GM18505 (cell line): ENCODE data around the gene FAM83F.

Source experiments
- ATAC-seq: cut with Tn5 transposase; IDR thresholded peaks from one replicate; pipeline ENCODE4 v1.9.1; 2021; ENCODE audit not compliant: unreplicated experiment
- POLR2A ChIP-seq: IDR thresholded peaks from 4 replicates; pipeline ENCODE4 v1.6.1; 2011; ENCODE audit warnings: borderline replicate concordance; ENCODE audit not compliant: insufficient read depth, insufficient read length; ENCODE audit errors: extremely low read depth

The FAM83F gene

DNA sequence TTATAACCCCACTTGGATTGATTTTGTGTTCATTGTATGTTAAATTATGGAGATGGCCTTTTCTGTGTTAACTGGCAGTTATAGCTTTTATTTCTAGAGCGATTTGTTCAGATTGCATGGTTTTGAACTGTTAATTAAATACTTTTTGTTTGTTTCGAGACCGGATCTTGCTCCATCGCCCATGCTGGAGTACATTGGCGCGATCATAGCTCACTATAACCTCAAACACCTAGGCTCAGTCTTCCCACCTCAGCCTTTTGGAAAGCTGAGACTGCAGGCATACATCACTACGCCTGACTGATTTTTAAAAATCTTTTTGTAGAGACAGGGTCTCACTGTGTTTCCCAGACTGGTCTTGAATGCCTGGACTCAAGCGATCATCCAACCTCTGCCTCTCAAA is 77.0 kb downstream of the FAM83F start:
- no peak for TF ChIP-seq POLR2A
- no peak for ATAC-seq

DNA sequence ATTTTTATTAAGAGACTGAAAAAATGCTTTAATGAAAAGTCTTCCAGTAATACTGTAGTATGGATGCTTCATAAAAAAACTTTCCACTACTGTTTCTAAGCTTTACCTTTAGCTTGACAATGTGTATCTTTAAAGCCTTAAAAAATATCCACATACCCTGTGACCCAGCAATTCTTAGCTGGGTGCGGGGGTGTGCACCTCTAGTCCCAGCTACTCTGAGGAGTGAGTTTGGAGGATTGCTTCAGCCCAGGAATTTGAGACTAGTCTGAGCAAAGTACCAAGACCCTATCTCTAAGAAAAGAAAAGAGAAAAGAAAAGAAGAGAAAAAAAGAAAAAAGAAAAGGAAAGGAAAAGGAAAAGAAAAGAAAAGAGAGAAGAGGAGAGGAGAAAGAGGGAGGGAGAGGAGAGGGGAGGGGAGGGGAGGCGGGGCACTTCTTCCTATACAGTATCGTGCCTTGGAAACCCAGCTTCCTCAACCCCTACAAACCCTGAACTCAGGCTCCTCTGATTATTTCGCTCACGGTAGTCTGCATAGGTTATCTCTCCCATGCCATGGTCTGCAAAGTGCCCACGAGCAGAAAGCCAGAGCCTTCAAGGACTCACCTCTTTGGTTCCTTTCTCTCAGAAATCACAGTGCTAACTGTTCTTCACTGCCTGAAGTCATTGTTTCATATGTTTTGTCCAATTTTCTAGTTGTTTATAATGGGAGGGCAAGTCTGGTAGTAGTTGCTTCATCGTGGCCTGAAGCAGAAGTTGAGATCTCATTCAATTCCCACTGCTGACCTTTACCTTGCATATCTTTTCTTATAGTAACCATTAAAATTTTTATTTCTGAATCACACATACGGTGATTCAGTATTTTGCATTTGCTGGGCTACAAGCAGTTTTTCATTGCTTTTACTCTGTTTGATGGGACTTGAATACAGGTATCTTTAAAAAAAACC is 82.2 kb downstream of the FAM83F start:
- no peak for ATAC-seq
- TF ChIP-seq POLR2A = no peak

DNA sequence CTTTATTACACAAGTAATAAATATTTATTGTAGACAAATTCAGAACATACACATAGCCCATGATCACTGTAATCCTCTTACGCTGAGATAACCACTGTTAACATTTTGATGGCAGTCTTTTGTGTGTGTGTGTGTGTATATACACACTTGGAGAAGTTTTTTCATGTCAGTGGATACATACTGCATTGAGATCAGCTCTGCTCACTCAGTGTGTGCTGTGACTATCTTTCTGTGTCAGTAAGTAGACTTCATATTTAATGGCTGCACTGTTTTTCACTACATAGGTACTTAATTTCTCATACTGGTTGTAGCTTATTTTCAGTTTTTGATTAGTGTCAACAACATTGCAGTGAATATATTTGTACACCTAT is 82.9 kb downstream of the FAM83F start:
- TF ChIP-seq POLR2A = no peak
- ATAC-seq = no peak

DNA sequence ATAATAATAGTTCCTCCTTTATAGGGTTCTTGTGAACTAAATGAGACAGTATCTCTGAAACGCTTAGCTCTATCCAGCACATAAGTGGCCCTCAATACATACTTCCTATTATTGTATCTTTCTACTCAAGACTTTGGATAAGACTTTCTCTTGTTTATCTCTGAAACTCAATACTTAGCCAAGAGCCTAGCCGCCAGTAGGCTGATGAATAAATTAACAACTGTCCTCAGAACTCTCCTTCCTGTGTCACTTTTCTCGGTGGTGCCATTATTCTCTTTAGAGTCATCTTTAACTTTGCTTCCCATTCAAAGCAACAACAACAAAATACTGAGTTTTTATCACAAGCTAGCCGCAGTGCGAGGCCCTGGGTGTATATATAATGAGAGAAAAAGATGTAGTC is 86.9 kb downstream of the FAM83F start:
- ATAC-seq = no peak
- no peak for TF ChIP-seq POLR2A

DNA sequence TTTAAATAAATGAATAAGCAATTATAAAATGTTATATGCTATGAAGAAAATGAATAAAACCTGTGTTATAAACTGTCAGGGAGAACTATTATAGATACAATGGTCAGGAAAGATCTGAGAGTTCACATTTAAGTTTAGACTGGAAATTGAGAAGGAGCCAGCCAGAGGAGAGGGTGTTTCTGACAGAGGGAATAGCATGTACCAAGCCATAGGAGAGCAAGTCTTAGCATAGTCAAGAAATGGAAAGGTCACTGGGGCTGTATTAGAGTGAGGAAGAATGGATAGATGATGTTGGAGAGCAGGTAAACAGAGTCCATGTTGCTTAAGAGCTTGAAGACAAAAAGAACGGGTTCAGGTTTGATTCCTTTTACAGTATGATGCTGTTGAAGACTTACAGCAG is 87.4 kb downstream of the FAM83F start:
- ATAC-seq = no peak
- no peak for TF ChIP-seq POLR2A

DNA sequence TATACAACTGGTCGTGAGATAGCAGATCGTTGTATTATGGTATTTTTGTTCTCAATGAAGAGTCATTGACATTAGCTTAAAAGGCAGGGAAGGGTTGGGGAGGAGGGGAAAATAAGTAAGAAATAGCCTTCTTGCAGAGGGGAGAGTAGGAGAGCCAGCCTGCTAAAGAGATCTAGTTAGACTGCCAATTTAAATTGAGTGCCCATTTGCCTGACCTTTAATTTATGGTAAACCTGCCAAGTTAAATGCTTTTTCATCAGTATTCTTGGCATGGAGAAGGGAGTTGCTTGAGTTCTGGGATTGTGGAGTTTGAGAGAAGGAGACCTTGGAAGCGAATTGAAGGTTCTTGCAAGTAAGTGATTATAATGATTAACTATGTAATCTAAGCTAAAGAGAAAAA is 89.0 kb downstream of the FAM83F start:
- TF ChIP-seq POLR2A = no peak
- no peak for ATAC-seq

DNA sequence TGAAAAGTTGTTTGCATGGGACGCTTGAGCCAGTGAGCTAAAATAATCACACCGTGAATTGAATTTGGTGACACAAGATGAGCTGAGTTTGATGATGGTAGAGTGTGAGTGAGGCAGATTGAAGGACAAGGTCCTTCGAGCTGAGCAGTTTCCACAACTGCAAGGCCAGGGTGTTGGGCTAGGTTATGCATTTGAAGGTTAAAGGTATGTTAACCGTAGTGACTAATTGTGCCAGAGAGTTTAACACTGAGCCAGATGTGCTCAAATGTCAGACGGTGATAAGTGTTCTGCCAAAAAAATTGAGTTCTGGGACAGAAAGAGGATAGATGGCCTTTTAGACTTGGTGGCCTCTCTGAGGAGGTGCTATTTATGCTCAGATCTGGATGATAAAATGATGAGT is 89.5 kb downstream of the FAM83F start:
- no peak for TF ChIP-seq POLR2A
- no peak for ATAC-seq

DNA sequence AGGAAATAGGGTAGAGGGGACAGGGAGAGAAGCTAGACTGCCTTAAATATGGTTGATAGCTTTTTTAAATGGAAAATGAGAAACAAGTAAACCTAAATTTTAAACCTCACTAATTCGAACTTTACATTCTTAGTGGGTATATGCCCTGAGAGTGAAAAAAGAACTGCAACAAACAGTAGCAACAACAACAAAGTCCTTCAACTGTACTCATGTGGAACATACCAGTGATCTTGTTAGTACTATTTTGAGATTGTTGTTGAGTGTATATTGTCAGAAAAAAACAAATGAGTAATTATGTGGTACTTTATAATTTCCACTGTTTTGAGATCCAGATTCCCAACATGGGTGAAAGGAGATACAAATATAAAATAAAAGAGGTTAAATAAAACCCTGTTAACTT is 94.1 kb downstream of the FAM83F start:
- ATAC-seq = no peak
- no peak for TF ChIP-seq POLR2A
